ENCODE data around the gene KCTD5. TPM values are rescaled to one million over a fixed set of nuclear protein-coding genes. Genes with fewer than 3 reads are reported as not detected.

The KCTD5 gene
- total and polyA plus RNA-seq, 2 of the 8 experiments (the other 6 are each of a cell fraction or from before 2014, with no cell fraction given) = 26.6 to 31.8 TPM

DNA sequence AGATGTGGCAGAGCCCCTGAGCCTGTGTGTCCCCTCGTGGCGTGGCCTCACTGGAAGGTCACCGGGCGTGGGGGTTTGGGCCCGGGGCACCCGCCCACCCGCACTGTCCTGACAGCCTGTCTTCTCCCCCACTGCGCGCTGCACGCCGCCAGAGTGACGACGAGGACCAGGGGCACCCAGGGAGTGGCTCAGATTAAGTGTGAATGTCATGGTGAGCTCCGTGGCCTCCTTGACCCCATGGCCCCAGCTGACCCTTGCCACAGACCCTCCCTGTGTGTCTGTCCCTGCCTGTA is 22.6 kb downstream of the KCTD5 start:
- Histone ChIP-seq H3K4me2 (ENCODE audit: insufficient read depth in 1 of 2, low read depth in 2 of 2, low read length in 2 of 2) (no peak overlapping the region), H3K18ac (ENCODE audit: extremely low read depth, low read length) (no peak overlapping the region), H3K9me3 (ENCODE audit: insufficient read depth in 2 of 2, low read depth in 1 of 2, low read length in 1 of 2) (no peaks in the 10 kb centered on the region), H3K27ac (ENCODE audit: low read depth, low read length) (no peak overlapping the region), H2BK5ac (ENCODE audit: low read depth, low read length) (no peak overlapping the region), H3K4ac (replicated peaks; ENCODE audit: insufficient read length, low read depth, low read length) (no peak overlapping the region), H4K20me1 (replicated peaks in 1 of 2; ENCODE audit: control insufficient read depth in 1 of 2, insufficient read depth in 2 of 2, low read length in 2 of 2) (peaks cover 4 to 20% of the 10 kb centered on the region in 2 experiments), H3K23me2 (ENCODE audit: low read depth, low read length) (no peaks in the 10 kb centered on the region), H4K8ac (ENCODE audit: extremely low read depth, insufficient read depth, low read length) (no peak overlapping the region), H3K79me2 (ENCODE audit: control insufficient read depth in 1 of 2, insufficient read depth in 2 of 2, low read length in 2 of 2) (no peaks in the 10 kb centered on the region), H2AK5ac (ENCODE audit: low read depth, low read length) (no peak overlapping the region), H3K4me3 (ENCODE audit: extremely low read depth in 1 of 4, insufficient read depth in 2 of 4, low read depth in 3 of 4, low read length in 4 of 4) (no peak overlapping the region), H2BK15ac (ENCODE audit: low read length) (no peak overlapping the region), H4K5ac (ENCODE audit: insufficient read length, low read depth, low read length) (no peak overlapping the region), H3K27me3 (replicated peaks in 1 of 4; ENCODE audit: control insufficient read depth in 3 of 4, extremely low read depth in 1 of 4, insufficient read depth in 3 of 4, low read length in 3 of 4) (no peaks in the 10 kb centered on the region), H2BK20ac (ENCODE audit: low read length) (no peak overlapping the region), H2BK120ac (replicated peaks; ENCODE audit: low read depth, low read length) (no peak overlapping the region), H3K4me1 (replicated peaks in 1 of 4; ENCODE audit: control insufficient read depth in 3 of 4, insufficient read depth in 4 of 4, low read length in 3 of 4) (no peaks in the 10 kb centered on the region), H3K56ac (replicated peaks; ENCODE audit: insufficient read length, low read depth, low read length) (no peak overlapping the region), H4K91ac (replicated peaks; ENCODE audit: insufficient read length, low read length) (no peak overlapping the region), H3K9ac (replicated peaks in 1 of 4; ENCODE audit: extremely low read depth in 1 of 4, low read depth in 3 of 4, low read length in 3 of 4) (no peak overlapping the region), H3K79me1 (ENCODE audit: low read depth, low read length) (no peaks in the 10 kb centered on the region), H3K23ac (ENCODE audit: insufficient read length) (no peak overlapping the region), H2AFZ (ENCODE audit: low read length) (no peak overlapping the region), H3K14ac (ENCODE audit: insufficient read length) (no peak overlapping the region), H3K36me3 (ENCODE audit: control insufficient read depth in 2 of 4, insufficient read depth in 4 of 4, low read length in 3 of 4) (peaks cover 4 to 23% (median 16%) of the 10 kb centered on the region in 4 experiments; a peak in 5 of 8 replicates), H2BK12ac (ENCODE audit: low read depth, low read length) (no peak overlapping the region)
- DNase-seq (ENCODE audit: low read depth in 1 of 2, low spot score in 2 of 2) (no peak), FAIRE-seq (no peak)
- POLR2A ChIA-PET (ENCODE audit: partially characterized antibody) = interaction anchor here (0.6 to 1.0 kb wide), 3 partner anchors 10 to 213 kb away, joined by 3 to 4 read pairs (median 3); no protein-coding TSS in a partner anchor
- 96% methylated on average over 14 of the region's 14 CpGs; no CpG with 5 or more reads in 1 of the 2 experiments for WGBS, 2 experiments (ENCODE audit: extremely low coverage in 1 of 2, insufficient coverage in 1 of 2, insufficient read length in 1 of 2, insufficient replicate concordance in 2 of 2, low coverage in 1 of 2, low lambda C conversion rate in 2 of 2, missing lambda C conversion rate in 1 of 2)
- CTCF ChIA-PET (ENCODE audit: partially characterized antibody) = interaction anchor here (1.4 kb wide), 1 partner anchor 67 kb away, joined by 3 read pairs; no protein-coding TSS in a partner anchor
- TF ChIP-seq YY1 (IDR thresholded peaks at IDR 0.05; ENCODE audit: low read depth, low read length) (no peak), JUND (IDR thresholded peaks at IDR 0.05; ENCODE audit: low read length) (no peak), NRF1 (IDR thresholded peaks at IDR 0.05; ENCODE audit: low read depth, low read length) (no peak), TCF12 (IDR thresholded peaks at IDR 0.05; ENCODE audit: low read depth, low read length) (no peak), SAP30 (IDR thresholded peaks at IDR 0.05; ENCODE audit: insufficient read depth, insufficient replicate concordance, low read length) (no peak), SP1 (IDR thresholded peaks at IDR 0.05; ENCODE audit: low read depth, low read length) (no peak), POLR2AphosphoS5 (IDR thresholded peaks at IDR 0.05; ENCODE audit: low read depth, low read length) (no peak), TAF7 (optimal IDR thresholded peaks at IDR 0.05; ENCODE audit: borderline replicate concordance, low read depth, low read length) (no peak), BACH1 (IDR thresholded peaks at IDR 0.05; ENCODE audit: low read length) (no peak), RFX5 (IDR thresholded peaks at IDR 0.05; ENCODE audit: borderline replicate concordance, low read depth, low read length) (no peak), EGR1 (IDR thresholded peaks at IDR 0.05; ENCODE audit: borderline replicate concordance, low read depth, low read length) (no peak), NANOG (IDR thresholded peaks at IDR 0.05; ENCODE audit: insufficient read depth, low read depth, low read length, poor library complexity, severe bottlenecking) (no peak), CHD2 (IDR thresholded peaks at IDR 0.05; ENCODE audit: low read length) (no peak)
- TF ChIP-seq, protein P1, sequence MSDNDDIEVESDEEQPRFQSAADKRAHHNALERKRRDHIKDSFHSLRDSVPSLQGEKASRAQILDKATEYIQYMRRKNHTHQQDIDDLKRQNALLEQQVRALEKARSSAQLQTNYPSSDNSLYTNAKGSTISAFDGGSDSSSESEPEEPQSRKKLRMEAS (IDR thresholded peaks at IDR 0.05) = no peak
- TF ChIP-seq, protein P2, sequence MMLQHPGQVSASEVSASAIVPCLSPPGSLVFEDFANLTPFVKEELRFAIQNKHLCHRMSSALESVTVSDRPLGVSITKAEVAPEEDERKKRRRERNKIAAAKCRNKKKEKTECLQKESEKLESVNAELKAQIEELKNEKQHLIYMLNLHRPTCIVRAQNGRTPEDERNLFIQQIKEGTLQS (IDR thresholded peaks at IDR 0.05; ENCODE audit: insufficient read depth, low read depth, low read length) = no peak
